ENCODE measurements around the gene ANO1.

DNA sequence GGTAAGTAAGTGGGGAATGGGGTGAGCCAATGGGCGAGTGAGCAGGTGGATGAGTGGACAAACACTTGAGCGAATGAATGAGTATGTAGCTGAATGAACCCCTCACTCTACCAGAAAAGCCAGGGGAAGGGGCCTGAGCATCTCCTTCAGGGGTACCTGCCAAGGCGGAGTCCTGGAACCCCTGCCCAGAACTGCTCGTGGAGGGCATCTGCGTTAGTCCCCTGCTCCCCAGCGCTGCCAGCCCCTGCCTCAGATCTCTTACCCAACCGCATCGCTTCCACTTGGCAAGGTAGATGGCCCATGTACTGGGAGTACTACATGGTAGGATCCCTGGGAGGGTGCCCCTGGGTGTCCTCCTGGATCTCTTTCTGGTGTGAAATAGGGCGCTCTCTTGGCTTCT is 7.4 kb upstream of the ANO1 start:
- TF ChIP-seq, protein P1, sequence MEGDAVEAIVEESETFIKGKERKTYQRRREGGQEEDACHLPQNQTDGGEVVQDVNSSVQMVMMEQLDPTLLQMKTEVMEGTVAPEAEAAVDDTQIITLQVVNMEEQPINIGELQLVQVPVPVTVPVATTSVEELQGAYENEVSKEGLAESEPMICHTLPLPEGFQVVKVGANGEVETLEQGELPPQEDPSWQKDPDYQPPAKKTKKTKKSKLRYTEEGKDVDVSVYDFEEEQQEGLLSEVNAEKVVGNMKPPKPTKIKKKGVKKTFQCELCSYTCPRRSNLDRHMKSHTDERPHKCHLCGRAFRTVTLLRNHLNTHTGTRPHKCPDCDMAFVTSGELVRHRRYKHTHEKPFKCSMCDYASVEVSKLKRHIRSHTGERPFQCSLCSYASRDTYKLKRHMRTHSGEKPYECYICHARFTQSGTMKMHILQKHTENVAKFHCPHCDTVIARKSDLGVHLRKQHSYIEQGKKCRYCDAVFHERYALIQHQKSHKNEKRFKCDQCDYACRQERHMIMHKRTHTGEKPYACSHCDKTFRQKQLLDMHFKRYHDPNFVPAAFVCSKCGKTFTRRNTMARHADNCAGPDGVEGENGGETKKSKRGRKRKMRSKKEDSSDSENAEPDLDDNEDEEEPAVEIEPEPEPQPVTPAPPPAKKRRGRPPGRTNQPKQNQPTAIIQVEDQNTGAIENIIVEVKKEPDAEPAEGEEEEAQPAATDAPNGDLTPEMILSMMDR (IDR thresholded peaks at IDR 0.05): no peak
- TF ChIP-seq EP300 (IDR thresholded peaks at IDR 0.05; ENCODE audit: borderline replicate concordance in 1 of 2, low read depth in 1 of 2, low read length in 1 of 2): no peak
- TF ChIP-seq POLR2AphosphoS5 (IDR thresholded peaks at IDR 0.05; ENCODE audit: low read depth, low read length): no peak
- TF ChIP-seq, protein P2, sequence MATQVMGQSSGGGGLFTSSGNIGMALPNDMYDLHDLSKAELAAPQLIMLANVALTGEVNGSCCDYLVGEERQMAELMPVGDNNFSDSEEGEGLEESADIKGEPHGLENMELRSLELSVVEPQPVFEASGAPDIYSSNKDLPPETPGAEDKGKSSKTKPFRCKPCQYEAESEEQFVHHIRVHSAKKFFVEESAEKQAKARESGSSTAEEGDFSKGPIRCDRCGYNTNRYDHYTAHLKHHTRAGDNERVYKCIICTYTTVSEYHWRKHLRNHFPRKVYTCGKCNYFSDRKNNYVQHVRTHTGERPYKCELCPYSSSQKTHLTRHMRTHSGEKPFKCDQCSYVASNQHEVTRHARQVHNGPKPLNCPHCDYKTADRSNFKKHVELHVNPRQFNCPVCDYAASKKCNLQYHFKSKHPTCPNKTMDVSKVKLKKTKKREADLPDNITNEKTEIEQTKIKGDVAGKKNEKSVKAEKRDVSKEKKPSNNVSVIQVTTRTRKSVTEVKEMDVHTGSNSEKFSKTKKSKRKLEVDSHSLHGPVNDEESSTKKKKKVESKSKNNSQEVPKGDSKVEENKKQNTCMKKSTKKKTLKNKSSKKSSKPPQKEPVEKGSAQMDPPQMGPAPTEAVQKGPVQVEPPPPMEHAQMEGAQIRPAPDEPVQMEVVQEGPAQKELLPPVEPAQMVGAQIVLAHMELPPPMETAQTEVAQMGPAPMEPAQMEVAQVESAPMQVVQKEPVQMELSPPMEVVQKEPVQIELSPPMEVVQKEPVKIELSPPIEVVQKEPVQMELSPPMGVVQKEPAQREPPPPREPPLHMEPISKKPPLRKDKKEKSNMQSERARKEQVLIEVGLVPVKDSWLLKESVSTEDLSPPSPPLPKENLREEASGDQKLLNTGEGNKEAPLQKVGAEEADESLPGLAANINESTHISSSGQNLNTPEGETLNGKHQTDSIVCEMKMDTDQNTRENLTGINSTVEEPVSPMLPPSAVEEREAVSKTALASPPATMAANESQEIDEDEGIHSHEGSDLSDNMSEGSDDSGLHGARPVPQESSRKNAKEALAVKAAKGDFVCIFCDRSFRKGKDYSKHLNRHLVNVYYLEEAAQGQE (IDR thresholded peaks at IDR 0.05; ENCODE audit: low read depth, low read length): no peak
- TF ChIP-seq RFX5 (IDR thresholded peaks at IDR 0.05; ENCODE audit: low read length): no peak
- TF ChIP-seq RCOR1 (IDR thresholded peaks at IDR 0.05; ENCODE audit: low read length): no peak
- TF ChIP-seq SMC3 (IDR thresholded peaks at IDR 0.05; ENCODE audit: low read depth, low read length): no peak
- TF ChIP-seq, protein P3, sequence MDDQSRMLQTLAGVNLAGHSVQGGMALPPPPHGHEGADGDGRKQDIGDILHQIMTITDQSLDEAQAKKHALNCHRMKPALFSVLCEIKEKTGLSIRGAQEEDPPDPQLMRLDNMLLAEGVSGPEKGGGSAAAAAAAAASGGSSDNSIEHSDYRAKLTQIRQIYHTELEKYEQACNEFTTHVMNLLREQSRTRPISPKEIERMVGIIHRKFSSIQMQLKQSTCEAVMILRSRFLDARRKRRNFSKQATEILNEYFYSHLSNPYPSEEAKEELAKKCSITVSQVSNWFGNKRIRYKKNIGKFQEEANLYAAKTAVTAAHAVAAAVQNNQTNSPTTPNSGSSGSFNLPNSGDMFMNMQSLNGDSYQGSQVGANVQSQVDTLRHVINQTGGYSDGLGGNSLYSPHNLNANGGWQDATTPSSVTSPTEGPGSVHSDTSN (IDR thresholded peaks at IDR 0.05): no peak
- no peak for TF ChIP-seq SIN3A (IDR thresholded peaks at IDR 0.05; ENCODE audit: borderline replicate concordance, low read depth, low read length)
- no peak for TF ChIP-seq FOSL2 (IDR thresholded peaks at IDR 0.05; ENCODE audit: borderline replicate concordance, low read depth)
- no peak for TF ChIP-seq YY1 (IDR thresholded peaks at IDR 0.05; ENCODE audit: low read depth)
- TF ChIP-seq, protein P4, sequence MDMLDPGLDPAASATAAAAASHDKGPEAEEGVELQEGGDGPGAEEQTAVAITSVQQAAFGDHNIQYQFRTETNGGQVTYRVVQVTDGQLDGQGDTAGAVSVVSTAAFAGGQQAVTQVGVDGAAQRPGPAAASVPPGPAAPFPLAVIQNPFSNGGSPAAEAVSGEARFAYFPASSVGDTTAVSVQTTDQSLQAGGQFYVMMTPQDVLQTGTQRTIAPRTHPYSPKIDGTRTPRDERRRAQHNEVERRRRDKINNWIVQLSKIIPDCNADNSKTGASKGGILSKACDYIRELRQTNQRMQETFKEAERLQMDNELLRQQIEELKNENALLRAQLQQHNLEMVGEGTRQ (IDR thresholded peaks at IDR 0.05; ENCODE audit: borderline replicate concordance, low read depth, low read length): no peak
